ENCODE measurements around the gene PPP1R14C. TPM values are rescaled to one million over a fixed set of nuclear protein-coding genes. Genes with fewer than 3 reads are reported as not detected.
A peak's percentile ranks its signal among the peaks of the same experiment; 100 is the strongest.
"Not testable (repeated sequence)": the region's sequence is repeated elsewhere in the genome, so short reads cannot be mapped to it uniquely, and the experiment has no call there.

The PPP1R14C gene
- total and polyA plus RNA-seq, 4 donors = 0.18 to 2.8 (median 0.48) TPM

DNA sequence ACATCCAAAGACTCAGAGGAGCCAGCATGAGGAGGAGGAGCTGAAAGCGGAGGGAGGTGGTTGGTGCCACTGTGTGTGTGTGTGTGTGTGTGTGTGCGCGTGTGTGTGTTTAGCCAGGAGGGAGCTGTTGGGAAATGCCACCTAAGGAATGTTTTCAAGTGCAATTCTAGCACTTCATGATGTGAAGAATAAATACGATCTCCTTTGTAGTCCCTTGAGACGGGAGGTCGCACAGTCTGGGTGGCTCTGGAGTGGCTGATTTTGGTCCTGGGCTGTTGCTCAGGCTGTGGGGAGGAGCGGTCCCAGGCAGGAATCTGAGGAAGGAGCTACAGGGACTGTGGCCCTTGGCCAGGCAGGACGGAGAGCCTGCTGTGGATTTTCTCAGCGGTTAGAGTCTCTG lies 93.7 kb downstream of the PPP1R14C start:
- Histone ChIP-seq H3K4me3 (ENCODE audit: low read length in 2 of 2) (no peak overlapping the region), H3K9me3 (ENCODE audit: control insufficient read depth, low read length) (no peaks in the 10 kb centered on the region), H3K27me3 (ENCODE audit: control insufficient read depth in 1 of 2, insufficient read depth in 2 of 2, low read length in 1 of 2) (no peaks in the 10 kb centered on the region), H3K36me3 (ENCODE audit: control insufficient read depth in 1 of 2, insufficient read depth in 2 of 2, low read length in 1 of 2) (no peaks in the 10 kb centered on the region), H3K4me1 (ENCODE audit: control insufficient read depth in 1 of 2, insufficient read depth in 2 of 2, low read length in 2 of 2) (no peaks in the 10 kb centered on the region), H3K27ac (ENCODE audit: low read depth in 1 of 2, low read length in 2 of 2) (no peak overlapping the region)
- intact Hi-C loops (cut with DNase I) = no loop called here
- WGBS, 2 donors = 56 to 67% methylated on average over 9 of the region's 9 CpGs
- DNase-seq = no peak
- no peak for ATAC-seq (ENCODE audit: low FRiP score)

DNA sequence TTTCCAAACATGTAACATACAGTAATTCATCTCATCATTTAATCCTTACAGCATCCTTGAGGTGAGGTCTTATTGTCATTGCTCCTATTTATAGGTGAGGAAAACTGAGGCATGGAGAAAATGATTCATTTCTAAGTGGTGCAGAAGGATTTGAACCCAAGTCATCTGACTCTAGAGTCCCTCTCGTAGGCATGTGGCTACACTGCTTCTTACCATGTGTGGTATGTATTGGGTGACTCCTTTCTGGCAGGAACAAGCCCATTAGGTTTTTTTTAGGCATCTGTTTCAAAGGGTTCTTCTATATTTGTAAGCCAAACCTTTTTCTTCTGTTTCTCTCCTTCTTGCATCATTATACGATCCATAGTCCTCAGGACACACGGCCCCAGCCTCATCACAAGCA lies 94.8 kb downstream of the PPP1R14C start:
- Histone ChIP-seq H3K4me3 (ENCODE audit: low read length in 2 of 2) (no peak overlapping the region), H3K4me1 (ENCODE audit: control insufficient read depth in 1 of 2, insufficient read depth in 2 of 2, low read length in 2 of 2) (no peaks in the 10 kb centered on the region), H3K27me3 (ENCODE audit: control insufficient read depth in 1 of 2, insufficient read depth in 2 of 2, low read length in 1 of 2) (no peaks in the 10 kb centered on the region), H3K9me3 (ENCODE audit: control insufficient read depth, low read length) (no peaks in the 10 kb centered on the region), H3K36me3 (ENCODE audit: control insufficient read depth in 1 of 2, insufficient read depth in 2 of 2, low read length in 1 of 2) (no peaks in the 10 kb centered on the region), H3K27ac (ENCODE audit: low read depth in 1 of 2, low read length in 2 of 2) (no peak overlapping the region)
- intact Hi-C loops (cut with DNase I) = no loop called here
- DNase-seq = no peak
- WGBS, 2 donors = 82 to 83% methylated on average over 3 of the region's 3 CpGs
- ATAC-seq (ENCODE audit: low FRiP score) = no peak

DNA sequence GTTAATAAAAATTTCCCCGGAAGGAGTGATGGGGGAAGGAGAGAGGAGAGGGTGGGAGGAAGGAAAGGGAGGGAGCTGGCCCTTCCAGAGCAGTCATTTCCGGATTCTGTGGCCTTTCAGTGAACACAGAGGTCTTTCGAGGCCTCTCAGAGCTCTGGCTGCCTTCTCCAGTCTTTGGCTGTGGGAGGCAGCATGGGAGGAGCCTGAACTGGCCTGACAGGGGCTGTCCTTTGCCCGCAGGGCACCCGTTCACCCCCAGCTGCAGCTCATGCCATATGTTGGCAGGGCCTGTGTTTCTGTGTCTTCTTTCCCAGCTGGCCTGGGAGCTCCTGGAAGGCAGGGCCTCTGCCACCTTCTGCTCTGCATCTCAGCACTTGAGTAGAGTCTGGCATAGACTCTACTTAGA lies 95.5 kb downstream of the PPP1R14C start:
- H3K4me1 ChIP-seq (ENCODE audit: control insufficient read depth in 1 of 2, insufficient read depth in 2 of 2, low read length in 2 of 2) = no peaks in the 10 kb centered on the region
- no peaks in the 10 kb centered on the region for H3K9me3 ChIP-seq (ENCODE audit: control insufficient read depth, low read length)
- 9 to 15% methylated on average over 5 of the region's 5 CpGs for WGBS, 2 donors
- intact Hi-C loops (cut with DNase I) = no loop called here
- H3K27ac ChIP-seq (ENCODE audit: low read depth in 1 of 2, low read length in 2 of 2) = no peak overlapping the region
- H3K4me3 ChIP-seq (ENCODE audit: low read length in 2 of 2) = no peak overlapping the region
- no peaks in the 10 kb centered on the region for H3K27me3 ChIP-seq (ENCODE audit: control insufficient read depth in 1 of 2, insufficient read depth in 2 of 2, low read length in 1 of 2)
- ATAC-seq (ENCODE audit: low FRiP score) = peak; percentile 44
- peak in 1 of 2 donors; percentile 47 for DNase-seq
- H3K36me3 ChIP-seq (ENCODE audit: control insufficient read depth in 1 of 2, insufficient read depth in 2 of 2, low read length in 1 of 2) = no peaks in the 10 kb centered on the region

DNA sequence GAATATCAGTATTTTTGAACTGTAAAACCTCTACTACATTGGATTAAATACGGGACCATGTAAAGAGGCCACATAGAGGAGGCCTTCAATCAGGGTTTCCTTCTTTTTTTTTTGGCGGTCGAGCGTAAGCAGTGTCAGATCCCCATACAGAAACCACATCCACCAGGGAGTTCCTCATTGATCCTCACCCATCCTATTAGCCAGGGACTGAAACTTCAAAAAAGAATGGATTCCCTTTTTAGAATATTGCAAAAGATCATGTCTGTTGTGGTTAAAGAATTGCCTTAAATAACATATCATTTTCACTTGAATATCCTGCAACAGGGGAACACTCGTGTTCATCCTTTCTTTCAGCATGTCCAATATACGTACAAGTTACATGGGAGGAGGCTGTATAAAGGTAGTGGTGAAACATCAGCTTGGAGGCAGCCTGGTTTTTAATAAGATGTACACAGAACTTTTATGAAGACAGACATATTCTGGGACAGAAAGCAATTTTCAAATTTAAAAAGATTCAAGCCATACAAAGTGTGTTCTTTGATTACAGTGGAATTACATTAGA lies 96.1 kb downstream of the PPP1R14C start:
- WGBS, 2 donors = 95 to 97% methylated on average over 6 of the region's 6 CpGs
- no peak for ATAC-seq (ENCODE audit: low FRiP score)
- Histone ChIP-seq H3K9me3 (ENCODE audit: control insufficient read depth, low read length) (no peaks in the 10 kb centered on the region), H3K27me3 (ENCODE audit: control insufficient read depth in 1 of 2, insufficient read depth in 2 of 2, low read length in 1 of 2) (no peaks in the 10 kb centered on the region), H3K4me3 (ENCODE audit: low read length in 2 of 2) (no peak overlapping the region), H3K27ac (ENCODE audit: low read depth in 1 of 2, low read length in 2 of 2) (no peak overlapping the region), H3K4me1 (ENCODE audit: control insufficient read depth in 1 of 2, insufficient read depth in 2 of 2, low read length in 2 of 2) (no peaks in the 10 kb centered on the region), H3K36me3 (ENCODE audit: control insufficient read depth in 1 of 2, insufficient read depth in 2 of 2, low read length in 1 of 2) (no peaks in the 10 kb centered on the region)
- intact Hi-C loops (cut with DNase I) = no loop called here
- no peak for DNase-seq

DNA sequence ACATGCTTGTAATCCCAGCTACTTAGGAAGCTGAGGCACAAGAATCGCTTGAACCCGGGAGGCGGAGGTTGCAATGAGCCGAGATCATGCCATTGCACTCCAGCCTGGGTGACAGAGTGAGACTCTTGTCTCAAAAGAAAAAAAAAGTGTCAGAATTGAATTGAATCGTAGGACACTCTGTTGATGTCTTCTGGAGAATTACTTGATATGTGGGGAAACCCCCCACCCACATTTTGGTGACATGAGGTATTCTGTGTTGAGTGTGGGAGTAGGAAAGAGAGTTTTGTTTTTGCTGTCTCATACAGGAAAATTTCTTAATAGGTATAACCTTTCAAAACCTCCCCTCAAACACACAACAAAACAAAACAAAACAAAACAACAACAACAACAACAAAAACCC lies 98.9 kb downstream of the PPP1R14C start:
- DNase-seq; H3K9me3 ChIP-seq (ENCODE audit: control insufficient read depth, low read length); intact Hi-C loops (cut with DNase I); H3K27ac ChIP-seq (ENCODE audit: low read depth in 1 of 2, low read length in 2 of 2); H3K27me3 ChIP-seq (ENCODE audit: control insufficient read depth in 1 of 2, insufficient read depth in 2 of 2, low read length in 1 of 2); ATAC-seq (ENCODE audit: low FRiP score); H3K4me3 ChIP-seq (ENCODE audit: low read length in 2 of 2); H3K36me3 ChIP-seq (ENCODE audit: control insufficient read depth in 1 of 2, insufficient read depth in 2 of 2, low read length in 1 of 2); H3K4me1 ChIP-seq (ENCODE audit: control insufficient read depth in 1 of 2, insufficient read depth in 2 of 2, low read length in 2 of 2): not testable (repeated sequence)
- 89 to 91% methylated on average over 5 of the region's 5 CpGs for WGBS, 2 donors

DNA sequence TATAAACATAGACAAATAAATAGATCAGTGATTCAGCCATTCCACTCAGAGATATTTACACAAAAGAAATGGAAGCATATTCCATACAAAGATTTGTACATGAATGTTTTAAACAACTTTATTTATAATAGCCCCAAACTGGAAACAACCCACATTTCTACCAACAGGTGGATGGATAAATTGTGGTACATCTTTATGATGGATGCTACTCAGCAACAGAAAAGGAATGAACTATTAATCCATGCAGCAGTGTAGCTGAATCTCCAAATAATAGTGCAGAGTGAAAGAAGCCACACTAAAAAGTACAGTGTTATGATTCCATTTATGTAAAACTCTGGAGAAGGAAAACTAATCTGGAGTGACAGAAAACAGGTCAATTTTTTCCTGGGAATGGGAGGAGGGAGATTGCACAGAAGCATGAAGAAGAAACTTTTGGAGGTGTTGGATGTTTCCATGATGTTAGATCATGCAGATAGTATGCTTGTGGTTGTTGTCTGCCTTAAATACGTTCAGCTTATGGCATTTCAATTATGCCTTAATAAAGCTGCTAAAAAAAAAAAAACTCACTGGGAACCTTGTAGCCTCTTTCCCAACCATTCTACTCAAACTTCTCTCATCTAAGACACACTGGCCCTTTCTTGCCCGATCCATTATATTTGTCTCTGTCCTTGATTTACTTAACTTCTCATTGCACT lies 100.9 kb downstream of the PPP1R14C start:
- DNase-seq = no peak
- no peak for ATAC-seq (ENCODE audit: low FRiP score)
- peaks cover 2% of the 10 kb centered on the region for H3K9me3 ChIP-seq (ENCODE audit: control insufficient read depth, low read length)
- H3K4me1 ChIP-seq (ENCODE audit: control insufficient read depth in 1 of 2, insufficient read depth in 2 of 2, low read length in 2 of 2) = no peaks in the 10 kb centered on the region
- 78 to 83% methylated on average over 2 of the region's 2 CpGs for WGBS, 2 donors
- intact Hi-C loops (cut with DNase I) = no loop called here
- H3K4me3 ChIP-seq (ENCODE audit: low read length in 2 of 2) = no peak overlapping the region
- no peaks in the 10 kb centered on the region for H3K27me3 ChIP-seq (ENCODE audit: control insufficient read depth in 1 of 2, insufficient read depth in 2 of 2, low read length in 1 of 2)
- no peak overlapping the region for H3K27ac ChIP-seq (ENCODE audit: low read depth in 1 of 2, low read length in 2 of 2)
- H3K36me3 ChIP-seq (ENCODE audit: control insufficient read depth in 1 of 2, insufficient read depth in 2 of 2, low read length in 1 of 2) = no peaks in the 10 kb centered on the region

- Histone ChIP-seq H3K4me1 (ENCODE audit: control insufficient read depth in 1 of 2, insufficient read depth in 2 of 2, low read length in 2 of 2) (no peaks in the 10 kb centered on the region), H3K36me3 (ENCODE audit: control insufficient read depth in 1 of 2, insufficient read depth in 2 of 2, low read length in 1 of 2) (no peaks in the 10 kb centered on the region), H3K9me3 (ENCODE audit: control insufficient read depth, low read length) (peaks cover 2% of the 10 kb centered on the region), H3K4me3 (ENCODE audit: low read length in 2 of 2) (no peak overlapping the region), H3K27me3 (ENCODE audit: control insufficient read depth in 1 of 2, insufficient read depth in 2 of 2, low read length in 1 of 2) (no peaks in the 10 kb centered on the region), H3K27ac (ENCODE audit: low read depth in 1 of 2, low read length in 2 of 2) (no peak overlapping the region)
- no peak for DNase-seq
- 82 to 85% methylated on average over 6 of the region's 6 CpGs for WGBS, 2 donors
- intact Hi-C loops (cut with DNase I) = no loop called here
- ATAC-seq (ENCODE audit: low FRiP score) = no peak
Measured at GRCh38 chr6:150245148-150245935, 102.5 kb downstream of the PPP1R14C start.

DNA sequence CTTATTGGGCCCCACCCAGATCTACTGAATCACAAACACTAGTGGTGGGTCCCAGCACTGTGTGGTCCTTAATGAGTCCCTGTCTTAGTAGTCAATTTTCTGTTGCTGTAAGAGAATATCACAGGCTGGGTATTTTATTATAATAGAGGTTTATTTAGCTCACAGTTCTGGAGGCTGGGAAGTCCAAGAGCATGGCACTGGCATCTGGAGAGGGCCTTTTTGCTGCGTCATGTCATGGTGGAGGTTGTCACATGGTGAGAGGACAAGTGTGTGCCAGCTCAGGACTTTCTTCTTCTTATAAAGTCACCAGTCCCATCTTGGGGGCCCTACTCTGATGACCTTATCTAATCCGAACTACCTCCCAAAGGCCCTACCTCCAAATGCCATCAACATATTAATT lies 105.0 kb downstream of the PPP1R14C start:
- ATAC-seq (ENCODE audit: low FRiP score) = no peak
- H3K9me3 ChIP-seq (ENCODE audit: control insufficient read depth, low read length) = peaks cover 2% of the 10 kb centered on the region
- H3K27ac ChIP-seq (ENCODE audit: low read depth in 1 of 2, low read length in 2 of 2) = no peak overlapping the region
- no peak overlapping the region for H3K4me3 ChIP-seq (ENCODE audit: low read length in 2 of 2)
- intact Hi-C loops (cut with DNase I) = no loop called here
- no peaks in the 10 kb centered on the region for H3K4me1 ChIP-seq (ENCODE audit: control insufficient read depth in 1 of 2, insufficient read depth in 2 of 2, low read length in 2 of 2)
- DNase-seq = no peak
- no peaks in the 10 kb centered on the region for H3K27me3 ChIP-seq (ENCODE audit: control insufficient read depth in 1 of 2, insufficient read depth in 2 of 2, low read length in 1 of 2)
- no peaks in the 10 kb centered on the region for H3K36me3 ChIP-seq (ENCODE audit: control insufficient read depth in 1 of 2, insufficient read depth in 2 of 2, low read length in 1 of 2)
- 95 to 96% methylated on average over 2 of the region's 2 CpGs for WGBS, 2 donors

GRCh38 chr6:150248300-150248699 lies 105.5 kb downstream of the PPP1R14C start:
- Histone ChIP-seq H3K4me3 (ENCODE audit: low read length in 2 of 2) (no peak overlapping the region), H3K27me3 (ENCODE audit: control insufficient read depth in 1 of 2, insufficient read depth in 2 of 2, low read length in 1 of 2) (no peaks in the 10 kb centered on the region), H3K36me3 (ENCODE audit: control insufficient read depth in 1 of 2, insufficient read depth in 2 of 2, low read length in 1 of 2) (no peaks in the 10 kb centered on the region), H3K27ac (ENCODE audit: low read depth in 1 of 2, low read length in 2 of 2) (no peak overlapping the region), H3K4me1 (ENCODE audit: control insufficient read depth in 1 of 2, insufficient read depth in 2 of 2, low read length in 2 of 2) (no peaks in the 10 kb centered on the region), H3K9me3 (ENCODE audit: control insufficient read depth, low read length) (peaks cover 2% of the 10 kb centered on the region)
- 74 to 79% methylated on average over 1 of the region's 1 CpG for WGBS, 2 donors
- intact Hi-C loops (cut with DNase I) = no loop called here
- ATAC-seq (ENCODE audit: low FRiP score) (no peak), DNase-seq (no peak)
